Stimulated activated naive CD8-positive, alpha-beta T cell treated with anti-CD3 and anti-CD28 coated beads, Interleukin-15, amount 100 ng/mL, for 72 hours (primary cell): ENCODE measurements around the gene GIGYF2.
"Not testable (repeated sequence)": the region's sequence is repeated elsewhere in the genome, so short reads cannot be mapped to it uniquely, and the experiment has no call there.

Source experiments
- ATAC-seq: fragments of 150-1000 bp; cut with Tn5 transposase; 2 replicates; pipeline ENCODE4 v1.10.0; 2021; ENCODE audit warnings: mild to moderate bottlenecking, moderate library complexity
- DNase-seq, 2 donors: peaks; one replicate each; pipeline ENCODE4 v3.0.0; 2021 to 2022
- H3K27ac Mint-ChIP-seq, 2 donors: one replicate each; pipeline ENCODE4 v1.8.0; 2022; ENCODE audit warnings: mild to moderate bottlenecking in 2 of 2, mixed read lengths in 2 of 2, moderate library complexity in 2 of 2
- H3K27me3 Mint-ChIP-seq: one replicate; pipeline ENCODE4 v1.8.0; 2022; ENCODE audit warnings: mixed read lengths
- H3K4me1 Mint-ChIP-seq: one replicate; pipeline ENCODE4 v1.8.0; 2022; ENCODE audit warnings: mild to moderate bottlenecking, mixed read lengths
- H3K4me3 Mint-ChIP-seq, 2 donors: one replicate each; pipeline ENCODE4 v1.8.0; 2022; ENCODE audit warnings: mild to moderate bottlenecking in 2 of 2, mixed read lengths in 2 of 2, moderate library complexity in 1 of 2
- H3K9me3 Mint-ChIP-seq, 2 donors: one replicate each; pipeline ENCODE4 v1.8.0; 2022; ENCODE audit warnings: mixed read lengths in 2 of 2

The GIGYF2 gene

GRCh38 chr2:232846055-232846454, 148.9 kb downstream of the GIGYF2 start:
- Mint-ChIP-seq H3K9me3 (no peaks in the 10 kb centered on the region), H3K27ac (no peak overlapping the region), H3K4me1 (no peaks in the 10 kb centered on the region), H3K4me3 (no peak overlapping the region), H3K27me3 (no peaks in the 10 kb centered on the region)
- DNase-seq, result no peak
- ATAC-seq, result no peak

DNA sequence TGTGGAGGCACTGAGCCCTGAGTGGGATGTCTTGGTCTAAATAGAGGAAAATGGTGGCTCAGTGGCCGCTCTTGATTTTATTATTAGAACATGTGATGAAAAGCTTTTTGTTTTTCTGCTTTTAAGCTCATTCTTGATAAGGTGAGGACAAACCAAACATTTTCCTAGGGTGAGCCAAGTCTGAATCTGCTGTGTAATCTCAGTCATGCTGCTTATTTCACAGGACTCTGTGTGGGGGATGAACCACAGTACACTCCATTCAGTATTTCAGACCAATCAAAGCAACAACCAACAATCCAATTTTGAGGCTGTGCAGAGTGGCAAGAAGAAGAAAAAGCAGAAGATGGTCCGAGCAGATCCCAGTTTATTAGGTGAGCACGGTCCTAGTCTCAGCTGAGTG, 152.9 kb downstream of the GIGYF2 start:
- Mint-ChIP-seq H3K9me3 (no peaks in the 10 kb centered on the region), H3K4me3 (no peak overlapping the region), H3K27me3 (no peaks in the 10 kb centered on the region), H3K4me1 (no peaks in the 10 kb centered on the region), H3K27ac (peak overlapping the region in 1 of 2 donors; percentile 65)
- ATAC-seq, result no peak
- DNase-seq, result no peak

DNA sequence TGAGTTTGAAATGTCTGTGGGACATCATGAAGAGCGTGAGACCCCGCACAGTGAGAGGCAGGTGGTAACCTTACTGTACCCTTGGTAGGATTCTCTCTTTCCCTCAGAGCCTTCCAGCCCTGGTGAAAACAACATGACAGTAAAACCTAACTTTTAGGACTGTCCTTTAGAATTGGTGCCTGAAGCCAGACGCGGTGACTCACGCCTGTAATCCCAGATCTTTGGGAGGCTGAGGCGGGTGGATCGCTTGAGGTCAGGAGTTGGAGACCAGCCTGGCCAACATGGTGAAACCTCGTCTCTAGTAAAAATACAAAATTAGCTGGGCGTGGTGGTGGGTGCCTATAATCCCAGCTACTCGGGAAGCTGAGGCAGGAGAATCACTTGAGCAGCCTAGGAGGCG, 154.9 kb downstream of the GIGYF2 start:
- H3K4me3 Mint-ChIP-seq, H3K4me1 Mint-ChIP-seq, H3K9me3 Mint-ChIP-seq, H3K27ac Mint-ChIP-seq, H3K27me3 Mint-ChIP-seq, ATAC-seq, DNase-seq: not testable (repeated sequence)

DNA sequence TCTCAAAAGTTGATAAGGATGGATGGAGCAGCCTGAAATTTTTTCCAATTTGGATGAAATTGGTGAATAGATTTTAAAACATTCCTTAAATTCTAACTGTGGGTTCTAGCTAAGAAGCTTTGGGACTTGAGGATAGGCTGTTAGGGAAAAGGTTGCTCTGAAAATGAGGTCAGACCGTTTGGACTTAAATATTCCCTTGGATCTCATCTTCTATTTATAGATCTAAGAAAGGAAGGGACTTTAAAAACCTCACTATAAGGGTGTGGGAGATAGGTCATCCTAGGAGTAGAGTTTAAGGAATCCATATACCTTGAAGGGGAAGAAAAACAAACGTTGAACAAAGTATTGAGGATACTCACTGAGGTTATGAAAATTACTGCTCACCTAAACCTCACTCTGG, 155.5 kb downstream of the GIGYF2 start:
- Mint-ChIP-seq H3K27ac (peak overlapping the region in 1 of 2 donors; percentile 12), H3K9me3 (no peaks in the 10 kb centered on the region), H3K27me3 (no peaks in the 10 kb centered on the region), H3K4me1 (no peaks in the 10 kb centered on the region), H3K4me3 (no peak overlapping the region)
- ATAC-seq (no peak), DNase-seq (no peak)

DNA sequence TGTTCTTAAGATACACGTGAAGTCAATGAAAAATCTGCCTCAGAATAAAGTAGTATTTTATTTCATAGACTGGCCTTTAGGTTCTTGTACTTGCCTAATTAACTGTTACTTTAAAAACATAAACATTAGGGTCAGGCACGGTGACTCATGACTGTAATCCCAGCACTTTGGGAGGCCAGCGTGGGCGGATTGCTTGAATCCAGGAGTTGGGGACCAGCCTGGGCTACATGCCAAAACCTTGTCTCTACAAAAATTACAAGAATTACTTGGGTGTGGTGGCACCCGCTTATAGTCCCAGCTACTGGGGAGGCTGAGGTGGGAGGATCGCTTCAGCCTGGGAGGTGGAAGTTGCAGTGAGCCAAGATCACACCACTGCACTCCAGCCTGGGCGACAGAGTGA, 157.0 kb downstream of the GIGYF2 start:
- Mint-ChIP-seq H3K4me3 (no peak overlapping the region), H3K27me3 (no peaks in the 10 kb centered on the region), H3K9me3 (no peaks in the 10 kb centered on the region), H3K27ac (no peak overlapping the region), H3K4me1 (no peaks in the 10 kb centered on the region)
- DNase-seq (no peak), ATAC-seq (no peak)

DNA sequence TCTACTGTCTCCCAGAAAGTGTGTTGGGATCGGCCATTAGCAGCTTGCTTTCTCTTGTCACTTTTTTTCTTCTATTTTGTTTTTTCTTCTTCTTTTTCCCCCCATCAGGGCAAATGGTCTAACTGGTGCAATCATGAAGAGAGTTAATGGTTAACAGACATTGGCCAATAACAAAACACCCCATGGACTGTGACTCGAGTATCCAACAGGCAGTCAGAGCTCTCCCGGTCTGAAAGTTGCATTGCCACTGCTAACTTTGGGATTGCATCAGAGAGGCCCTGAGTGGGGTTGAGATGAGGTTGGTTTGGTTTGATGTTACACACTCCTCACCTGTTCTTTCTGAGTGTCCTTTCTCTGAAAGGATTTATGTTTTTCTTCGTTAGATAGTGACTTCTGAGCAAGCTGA, 160.0 kb downstream of the GIGYF2 start:
- ATAC-seq, result peak; percentile 55
- Mint-ChIP-seq H3K4me3 (no peak overlapping the region), H3K27ac (peak overlapping the region; percentile 8 to 20), H3K9me3 (no peaks in the 10 kb centered on the region), H3K27me3 (no peaks in the 10 kb centered on the region), H3K4me1 (no peaks in the 10 kb centered on the region)
- DNase-seq, result no peak

DNA sequence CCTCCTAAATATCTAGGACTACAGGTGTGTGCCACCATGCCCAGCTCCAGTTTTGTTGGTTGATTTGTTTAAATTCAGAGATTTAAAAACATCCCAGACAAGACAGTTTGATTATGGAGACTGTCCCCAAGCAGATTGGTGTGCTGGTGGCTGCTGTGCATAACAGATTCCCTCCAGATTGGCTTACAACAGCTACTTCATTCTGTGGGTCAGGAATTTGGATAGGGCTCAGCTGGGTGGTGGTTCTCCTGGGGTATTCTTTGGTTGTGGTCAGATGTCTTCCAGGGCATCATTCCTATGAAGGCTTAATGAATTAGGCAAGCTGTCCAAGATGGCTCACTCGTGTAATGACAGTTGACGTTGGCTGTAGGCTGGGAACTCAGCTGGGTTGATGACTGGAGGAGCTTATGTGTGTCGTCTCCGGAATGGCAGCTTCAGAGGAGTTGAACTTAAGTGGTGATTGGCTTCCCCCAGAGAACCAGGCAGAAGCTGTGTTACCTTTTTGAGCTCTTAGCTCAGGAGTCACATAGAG, 162.3 kb downstream of the GIGYF2 start:
- Mint-ChIP-seq H3K4me3 (no peak overlapping the region), H3K27ac (peak overlapping the region in 1 of 2 donors; percentile 87), H3K9me3 (no peaks in the 10 kb centered on the region), H3K27me3 (no peaks in the 10 kb centered on the region), H3K4me1 (no peaks in the 10 kb centered on the region)
- ATAC-seq (no peak), DNase-seq (no peak)

- H3K9me3 Mint-ChIP-seq, result no peaks in the 10 kb centered on the region
- DNase-seq, result no peak
- H3K4me3 Mint-ChIP-seq, result no peak overlapping the region
- H3K4me1 Mint-ChIP-seq, result no peaks in the 10 kb centered on the region
- ATAC-seq, result no peak
- H3K27me3 Mint-ChIP-seq, result no peaks in the 10 kb centered on the region
- no peak overlapping the region for H3K27ac Mint-ChIP-seq
Observed at GRCh38 chr2:232860593-232861241, 163.6 kb downstream of the GIGYF2 start.

DNA sequence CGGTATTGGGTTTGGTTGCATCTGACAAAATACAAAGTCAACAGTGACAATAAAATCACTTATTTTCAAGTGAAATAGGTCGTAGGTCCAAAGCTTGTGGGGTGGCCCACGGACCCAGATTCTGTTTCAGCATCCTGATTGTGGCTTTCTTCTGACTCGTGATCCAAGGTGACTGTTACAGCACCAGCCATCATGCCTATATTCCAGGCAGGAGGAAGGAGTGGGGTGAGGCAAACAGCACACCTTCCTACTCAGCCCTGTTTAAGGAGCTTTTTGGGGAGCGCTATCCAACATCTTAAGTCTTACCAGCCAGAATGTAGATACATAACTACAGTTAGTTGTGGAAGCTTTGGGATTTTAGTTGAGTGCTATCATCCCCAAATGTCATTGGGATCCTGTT, 164.2 kb downstream of the GIGYF2 start:
- DNase-seq (no peak), ATAC-seq (no peak)
- no peaks in the 10 kb centered on the region for H3K27me3 Mint-ChIP-seq
- no peak overlapping the region for H3K4me3 Mint-ChIP-seq
- H3K9me3 Mint-ChIP-seq, result no peaks in the 10 kb centered on the region
- H3K4me1 Mint-ChIP-seq, result no peaks in the 10 kb centered on the region
- H3K27ac Mint-ChIP-seq, result no peak overlapping the region

GRCh38 chr2:232863996-232864395, 166.9 kb downstream of the GIGYF2 start:
- Mint-ChIP-seq H3K9me3 (no peaks in the 10 kb centered on the region), H3K27me3 (no peaks in the 10 kb centered on the region), H3K4me3 (no peak overlapping the region), H3K4me1 (no peaks in the 10 kb centered on the region), H3K27ac (peak overlapping the region in 1 of 2 donors; percentile 4)
- no peak for ATAC-seq
- DNase-seq, result no peak

DNA sequence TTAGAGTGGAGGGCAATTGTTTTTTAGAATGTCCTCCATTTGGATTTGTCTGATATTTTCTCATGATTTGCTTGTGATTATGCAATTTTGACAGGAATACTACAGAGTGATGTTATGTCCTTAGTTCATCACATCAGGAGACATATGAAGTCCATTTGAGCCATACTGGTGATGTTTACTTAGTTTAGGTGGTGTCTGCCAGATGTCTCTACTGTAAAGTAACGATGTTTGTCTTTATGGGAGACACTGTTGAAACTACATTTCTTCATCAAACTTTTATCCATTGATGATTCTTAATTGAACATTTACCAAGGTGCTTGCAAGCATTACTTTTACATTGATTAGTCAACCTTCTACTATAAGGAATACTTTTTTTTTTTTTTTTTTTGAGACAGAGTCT, 168.0 kb downstream of the GIGYF2 start:
- ATAC-seq (no peak), DNase-seq (no peak)
- Mint-ChIP-seq H3K27me3 (no peaks in the 10 kb centered on the region), H3K4me3 (no peak overlapping the region), H3K27ac (no peak overlapping the region), H3K9me3 (no peaks in the 10 kb centered on the region), H3K4me1 (no peaks in the 10 kb centered on the region)

GRCh38 chr2:232866104-232866503, 169.0 kb downstream of the GIGYF2 start:
- Mint-ChIP-seq H3K27me3 (no peaks in the 10 kb centered on the region), H3K27ac (no peak overlapping the region), H3K4me3 (no peak overlapping the region), H3K9me3 (no peaks in the 10 kb centered on the region), H3K4me1 (no peaks in the 10 kb centered on the region)
- no peak for ATAC-seq
- DNase-seq, result no peak

- H3K27ac Mint-ChIP-seq, result peak overlapping the region in 1 of 2 donors; percentile 15
- no peak for DNase-seq
- no peak for ATAC-seq
Observed at GRCh38 chr2:232869138-232870017, 172.2 kb downstream of the GIGYF2 start.

GRCh38 chr2:232870018-232870765, 173.1 kb downstream of the GIGYF2 start, which contains the start of gene SNORC:
TSS of gene SNORC (plus strand) at chr2:232870264. CDS start at chr2:232870342, 78 bp downstream.
- H3K4me3 Mint-ChIP-seq, result no peak within 1 kb of the TSS
- no peaks in the 10 kb centered on the region for H3K9me3 Mint-ChIP-seq
- H3K4me1 Mint-ChIP-seq, result peaks cover 2% of the 10 kb centered on the region
- peaks cover 12% of the 10 kb centered on the region for H3K27me3 Mint-ChIP-seq
- DNase-seq (no peak), ATAC-seq (no peak)
- H3K27ac Mint-ChIP-seq, result peak within 1 kb of the TSS in 1 of 2 donors; percentile 46

More at GRCh38 chr2:232869138-232870017, 172.2 kb downstream of the GIGYF2 start:
- Mint-ChIP-seq H3K4me1 (no peaks in the 10 kb centered on the region), H3K4me3 (no peak overlapping the region), H3K9me3 (no peaks in the 10 kb centered on the region), H3K27me3 (peaks cover 4% of the 10 kb centered on the region)

DNA sequence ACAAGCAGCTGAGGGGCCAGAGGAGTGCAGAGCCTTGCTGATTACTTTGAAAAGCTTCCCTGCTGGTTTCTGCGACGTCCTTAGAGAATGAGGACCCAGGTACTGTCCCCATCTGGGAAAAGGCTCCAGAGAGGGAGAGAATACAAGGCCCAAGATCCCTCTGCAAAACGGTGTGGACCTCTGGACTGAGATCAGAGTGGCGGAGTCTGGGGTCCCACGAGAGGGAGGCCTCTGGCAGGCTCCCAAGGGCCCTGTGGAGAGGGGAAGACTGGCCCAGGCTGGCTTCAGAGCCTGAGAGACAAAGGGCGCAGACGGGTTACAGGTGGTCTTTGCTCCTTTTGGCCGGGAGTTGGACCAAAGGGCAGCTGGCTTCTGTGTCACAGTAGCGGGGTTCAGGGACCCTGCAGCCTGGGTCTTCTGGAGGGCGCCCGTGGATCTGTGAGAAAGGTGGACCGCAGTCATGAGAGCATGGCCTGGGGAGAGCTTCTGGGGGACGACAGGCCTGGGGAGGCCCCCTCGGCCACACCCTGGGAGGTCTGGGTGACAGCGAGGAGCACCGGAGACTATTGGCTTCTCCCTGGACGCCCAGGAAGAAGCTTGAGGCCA, 173.7 kb downstream of the GIGYF2 start:
- H3K27ac Mint-ChIP-seq, result no peak overlapping the region
- H3K27me3 Mint-ChIP-seq, result peaks cover 19% of the 10 kb centered on the region
- H3K4me3 Mint-ChIP-seq, result no peak overlapping the region
- peaks cover 9% of the 10 kb centered on the region for H3K4me1 Mint-ChIP-seq
- ATAC-seq (no peak), DNase-seq (no peak)
- no peaks in the 10 kb centered on the region for H3K9me3 Mint-ChIP-seq
